HG03135 (cell line): ENCODE measurements around the gene NPAS4.
"Not testable (repeated sequence)": the region's sequence is repeated elsewhere in the genome, so short reads cannot be mapped to it uniquely, and the experiment has no call there.

Experiments
- ATAC-seq: cut with Tn5 transposase; IDR thresholded peaks from one replicate; pipeline ENCODE4 v1.9.1; 2021; ENCODE audit warnings: mild to moderate bottlenecking, moderate library complexity; ENCODE audit not compliant: unreplicated experiment

NPAS4 gene

DNA sequence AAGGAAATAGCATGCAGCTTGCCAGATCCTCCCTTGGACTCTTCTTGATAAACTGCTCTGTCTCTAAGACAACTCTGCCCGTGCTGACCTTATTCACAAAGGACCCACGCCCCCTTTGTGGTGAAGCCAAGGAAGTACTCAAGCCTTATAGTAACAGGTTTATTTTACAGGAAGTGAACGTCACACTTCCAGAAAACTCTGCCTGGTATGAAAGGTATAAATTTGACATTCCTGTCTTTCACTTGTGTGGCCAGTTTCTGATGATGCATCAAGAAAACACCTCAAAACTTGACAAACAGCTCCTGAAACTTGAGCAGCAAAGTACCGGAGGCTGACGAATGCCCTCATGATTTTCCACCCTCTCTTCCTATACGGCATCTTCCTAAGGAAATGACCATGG is 33.4 kb downstream of the NPAS4 start:
- ATAC-seq, result no peak

DNA sequence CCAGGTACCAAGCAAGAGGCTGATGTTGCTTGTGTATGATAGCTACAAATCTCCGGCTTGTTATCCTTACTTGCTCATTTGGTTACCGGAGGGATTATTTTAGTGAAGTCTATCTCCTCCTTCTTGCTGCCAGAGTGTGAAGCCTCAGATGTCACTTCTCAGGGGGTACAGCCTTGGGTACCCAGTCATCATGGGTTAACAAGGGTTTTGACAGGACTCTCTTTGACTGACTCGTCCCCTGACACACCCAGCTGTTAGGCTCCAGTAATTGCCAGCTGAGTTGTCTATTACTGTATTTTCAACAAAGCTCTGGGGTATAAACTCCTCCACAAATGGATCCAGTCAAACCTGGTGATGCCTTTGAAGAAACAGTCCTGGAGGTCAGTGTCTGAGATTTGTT is 34.0 kb downstream of the NPAS4 start:
- ATAC-seq, result no peak

DNA sequence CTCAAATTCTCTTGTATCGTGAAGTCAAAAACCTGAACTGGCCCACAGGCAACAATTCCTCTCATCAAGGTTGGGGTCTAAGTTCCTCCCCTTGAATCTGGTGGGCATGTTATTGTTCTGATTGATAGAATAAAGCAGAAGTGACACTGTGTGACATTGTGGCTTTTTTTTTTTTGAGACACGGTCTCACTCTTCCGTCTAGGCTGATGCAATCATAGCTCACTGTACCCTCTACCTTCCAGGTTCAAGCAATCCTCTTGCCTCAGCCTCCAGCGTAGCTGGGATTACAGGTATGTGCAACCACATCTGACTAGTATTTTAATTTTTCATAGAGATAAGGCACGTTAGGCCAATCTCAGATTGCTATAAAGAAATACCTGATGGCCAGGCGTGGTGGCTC is 37.0 kb downstream of the NPAS4 start:
- ATAC-seq, result no peak

DNA sequence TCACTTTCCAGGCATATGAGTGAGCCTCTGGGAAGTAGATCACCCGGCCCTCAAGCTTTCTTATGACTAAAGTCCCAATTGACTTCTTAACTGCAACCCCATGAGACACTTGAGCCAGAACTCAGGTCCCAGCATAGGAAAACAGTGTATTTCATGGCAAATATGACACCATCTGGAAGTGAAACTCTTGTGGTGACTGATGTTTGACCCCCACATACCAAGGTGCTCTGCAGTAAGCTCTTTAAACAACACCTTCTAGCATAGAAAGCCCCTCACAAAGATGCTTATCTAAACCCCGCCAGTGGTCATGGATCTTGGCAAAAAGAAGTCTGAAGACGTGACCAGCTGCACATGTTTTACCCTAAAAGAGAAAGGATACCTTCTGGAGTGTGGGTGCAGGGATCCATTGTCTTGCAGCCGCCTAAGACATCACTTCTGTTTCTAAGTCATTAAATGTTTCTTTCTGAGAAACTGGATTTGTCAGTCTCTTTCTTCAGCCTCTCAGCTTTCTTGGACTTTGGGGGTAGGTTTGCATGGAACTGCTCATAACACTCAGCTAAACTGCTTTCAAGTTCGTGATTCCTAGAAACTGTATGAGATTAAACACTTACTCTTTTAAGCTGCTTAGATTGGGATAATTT is 38.4 kb downstream of the NPAS4 start:
- no peak for ATAC-seq

DNA sequence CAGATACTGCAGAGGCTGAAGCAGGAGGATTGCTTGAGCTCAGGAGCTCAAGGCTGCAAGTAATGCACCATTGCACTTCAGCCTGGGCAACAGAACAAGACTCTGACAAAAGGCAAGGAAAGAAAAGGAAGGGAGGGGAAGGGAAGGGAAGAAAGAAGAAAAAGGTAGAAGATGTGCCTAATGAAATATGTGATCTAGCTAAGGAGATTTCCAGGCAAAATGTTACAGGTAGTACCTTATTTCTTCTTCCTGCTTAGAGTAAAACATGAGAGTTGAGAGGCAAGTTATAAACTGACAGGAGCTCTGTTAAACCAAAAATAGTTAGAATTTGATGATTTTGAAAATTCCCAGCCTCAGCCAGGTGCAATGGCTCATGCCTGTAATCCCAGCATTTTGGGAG is 41.2 kb downstream of the NPAS4 start:
- ATAC-seq, result no peak

DNA sequence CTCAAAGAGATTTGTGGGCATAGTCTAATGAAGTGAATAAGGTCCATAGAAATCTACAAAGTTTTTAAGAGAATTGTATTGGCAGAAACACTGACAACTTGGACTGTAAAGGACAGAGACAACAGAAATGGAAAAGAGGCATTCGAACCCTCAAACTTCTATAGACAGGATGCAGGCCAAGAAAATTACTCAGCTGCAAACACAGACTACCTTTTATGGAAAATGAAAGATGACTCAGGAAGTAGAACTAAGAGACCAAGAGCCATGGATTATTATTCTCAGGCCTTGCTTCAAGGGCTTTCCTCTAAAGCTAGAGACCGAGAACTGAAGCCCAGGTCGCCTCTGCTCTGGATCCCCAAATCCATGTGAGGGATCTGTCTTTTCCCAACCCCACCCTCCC is 42.1 kb downstream of the NPAS4 start:
- ATAC-seq, result no peak

DNA sequence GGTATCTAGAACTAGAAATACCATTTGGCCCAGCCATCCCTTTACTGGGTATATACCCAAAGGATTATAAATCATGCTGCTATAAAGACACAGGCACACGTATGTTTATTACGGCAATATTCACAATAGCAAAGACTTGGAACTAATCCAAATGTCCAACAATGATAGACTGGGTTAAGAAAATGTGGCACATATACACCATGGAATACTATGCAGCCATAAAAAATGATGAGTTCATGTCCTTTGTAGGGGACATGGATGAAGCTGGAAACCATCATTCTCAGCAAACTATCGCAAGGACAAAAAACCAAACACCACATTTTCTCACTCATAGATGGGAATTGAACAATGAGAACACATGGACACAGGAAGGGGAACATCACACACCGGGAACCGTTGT is 43.3 kb downstream of the NPAS4 start:
- not testable (repeated sequence) for ATAC-seq

DNA sequence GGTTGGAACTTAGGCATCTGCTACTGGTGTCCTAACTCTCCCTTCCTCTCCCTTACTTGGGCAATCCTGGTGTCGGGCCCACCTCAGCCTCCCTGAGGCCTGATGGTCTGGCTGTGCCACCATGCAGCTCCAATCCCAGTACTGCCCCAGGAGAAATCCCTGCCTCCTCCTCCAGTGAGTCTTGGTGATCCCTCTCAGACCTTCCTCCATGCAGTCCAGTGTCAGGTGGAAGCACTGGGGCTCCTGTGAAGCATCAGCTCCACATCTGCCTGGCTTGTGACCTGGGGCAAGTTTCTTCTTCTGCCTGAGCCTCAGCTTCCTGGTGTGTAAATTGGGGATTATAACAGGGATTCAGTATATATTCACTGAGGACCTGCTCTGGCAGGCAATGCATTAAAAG is 44.1 kb downstream of the NPAS4 start:
- no peak for ATAC-seq

DNA sequence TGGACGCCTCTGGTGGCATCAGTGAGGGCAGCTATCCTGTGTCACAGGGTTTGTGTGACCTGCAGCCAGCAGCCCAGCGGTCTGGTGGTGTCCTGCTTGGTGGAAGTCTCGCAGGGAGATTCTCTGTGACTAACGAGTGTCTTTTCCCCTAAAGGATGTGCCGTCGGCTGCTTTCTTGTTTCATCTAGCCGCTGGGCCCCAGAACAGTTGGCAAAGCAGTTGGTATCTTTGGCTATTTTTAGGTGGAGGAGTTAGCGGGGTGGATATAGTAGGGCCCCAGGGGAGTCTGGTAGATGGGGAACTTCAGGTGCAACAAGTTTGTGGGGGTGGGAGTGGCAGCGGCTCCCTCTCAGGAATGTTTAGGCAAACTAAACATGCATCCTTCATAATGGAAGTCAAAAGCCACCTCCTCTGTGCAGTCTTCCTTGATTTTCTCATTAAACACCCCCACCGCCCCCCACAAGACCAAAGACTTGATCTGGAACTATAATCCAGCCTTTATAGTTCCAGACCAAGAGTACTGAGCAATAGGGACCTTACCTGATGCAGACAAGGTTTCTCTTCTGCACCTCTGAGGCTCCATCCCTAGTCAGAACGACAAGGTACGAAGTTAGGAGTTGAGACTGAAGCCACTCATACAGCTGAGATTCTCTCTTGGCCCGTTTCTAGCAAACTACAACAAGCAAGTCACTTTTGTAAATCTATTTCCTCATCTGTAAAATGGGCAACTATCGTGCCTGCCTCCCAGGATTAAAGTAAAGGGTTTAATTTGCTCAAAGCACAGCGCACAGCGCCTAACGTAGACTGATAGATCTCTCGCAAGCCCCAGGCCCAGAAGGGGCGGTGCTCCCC is 44.8 kb downstream of the NPAS4 start:
- no peak for ATAC-seq

DNA sequence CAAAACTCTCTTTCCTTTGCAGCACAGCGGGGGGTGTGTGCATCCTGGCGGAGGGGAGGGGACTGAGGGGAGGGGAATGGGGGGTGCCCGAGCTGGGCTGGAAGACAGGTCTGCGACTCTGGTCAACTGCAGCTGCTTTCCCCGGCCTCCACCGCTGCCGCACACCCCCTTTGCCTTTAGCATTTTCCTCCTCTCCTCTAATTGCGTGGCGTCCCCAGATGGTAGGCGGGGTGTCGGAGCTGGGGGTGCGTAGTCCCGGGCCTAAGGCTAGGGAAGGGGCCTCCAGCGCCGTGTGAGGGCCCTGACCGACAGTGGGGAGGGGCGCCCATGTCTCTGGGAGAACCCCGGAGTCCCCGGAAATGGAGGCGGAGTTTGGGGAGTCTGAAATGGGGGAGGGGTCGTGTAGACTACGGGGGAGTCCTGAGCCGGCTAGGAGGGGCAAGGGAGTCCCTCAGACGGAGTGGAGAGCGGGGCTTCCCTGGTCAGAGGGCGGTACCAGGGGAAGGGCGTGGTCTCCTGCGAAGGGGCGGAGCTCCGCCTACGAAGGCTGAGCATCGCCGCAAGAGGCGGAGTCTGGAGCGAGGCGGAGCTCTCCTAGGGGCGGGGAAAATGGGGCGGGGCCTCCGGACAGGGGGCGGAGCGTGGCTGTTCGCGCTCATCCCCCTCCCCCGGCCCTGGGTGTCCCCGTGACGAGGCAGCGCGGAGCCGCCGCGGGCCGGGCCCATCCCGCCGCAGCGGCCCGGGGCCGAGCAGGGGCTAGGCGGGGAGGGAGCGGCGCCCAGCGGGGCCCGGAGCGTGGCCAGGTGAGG is 45.6 kb downstream of the NPAS4 start, which contains the start of gene PELI3:
PELI3 (plus strand) TSS at position 681 of the 809 bp plus-strand sequence. CDS start 1,224 bp downstream, outside the sequence.
- ATAC-seq, result peak; percentile 77

DNA sequence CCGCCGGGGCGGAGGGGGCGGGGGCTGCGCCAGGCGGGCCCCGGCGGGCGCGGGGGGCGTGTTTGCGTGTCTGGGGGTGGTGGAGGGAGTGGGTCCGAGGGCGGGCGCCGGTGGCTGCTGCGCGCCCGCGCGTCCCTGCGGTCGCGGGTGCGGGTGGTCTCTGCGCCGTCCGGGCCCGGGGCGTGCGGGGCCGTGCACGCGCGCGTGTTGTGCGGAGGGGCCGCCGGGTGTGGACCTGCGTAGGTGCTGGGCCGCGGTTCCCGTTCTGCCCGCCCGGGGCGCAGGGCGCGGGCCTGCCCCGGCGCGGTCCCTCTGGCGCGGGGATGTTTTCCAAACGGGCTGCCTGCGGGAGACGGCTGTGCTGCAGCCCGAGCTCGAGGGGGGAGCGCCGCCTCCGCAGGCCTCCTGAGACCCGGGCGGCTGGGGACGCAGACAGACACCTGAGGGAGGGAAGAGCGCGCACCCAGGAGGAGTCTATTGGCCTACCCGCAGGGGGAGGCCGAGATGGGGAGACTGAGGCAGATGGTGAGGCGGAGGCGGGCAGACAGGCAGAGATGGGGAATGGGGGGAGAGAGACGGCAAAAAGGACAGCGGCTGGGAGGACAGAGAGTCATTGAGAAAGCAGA is 46.3 kb downstream of the NPAS4 start:
- ATAC-seq, result peak; percentile 26

DNA sequence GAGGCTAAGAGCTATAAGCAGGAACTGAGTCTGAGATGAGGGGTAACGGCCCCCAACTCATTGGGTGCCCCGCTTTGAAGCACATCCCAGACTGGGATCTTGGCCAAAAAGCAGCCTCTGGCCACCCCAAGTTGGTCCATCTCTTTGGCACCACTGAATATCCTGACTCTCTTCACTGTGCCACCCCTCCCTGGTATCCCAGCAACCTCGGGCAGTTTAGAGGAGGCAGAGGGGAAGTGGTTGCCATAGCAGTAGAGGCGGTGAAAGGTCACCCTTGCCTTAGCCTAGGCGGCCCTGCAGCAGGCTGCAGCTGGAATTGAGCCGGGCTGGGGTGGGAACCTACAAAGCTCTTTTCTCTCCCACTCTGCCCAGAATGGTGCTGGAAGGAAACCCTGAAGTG is 46.9 kb downstream of the NPAS4 start:
- no peak for ATAC-seq

DNA sequence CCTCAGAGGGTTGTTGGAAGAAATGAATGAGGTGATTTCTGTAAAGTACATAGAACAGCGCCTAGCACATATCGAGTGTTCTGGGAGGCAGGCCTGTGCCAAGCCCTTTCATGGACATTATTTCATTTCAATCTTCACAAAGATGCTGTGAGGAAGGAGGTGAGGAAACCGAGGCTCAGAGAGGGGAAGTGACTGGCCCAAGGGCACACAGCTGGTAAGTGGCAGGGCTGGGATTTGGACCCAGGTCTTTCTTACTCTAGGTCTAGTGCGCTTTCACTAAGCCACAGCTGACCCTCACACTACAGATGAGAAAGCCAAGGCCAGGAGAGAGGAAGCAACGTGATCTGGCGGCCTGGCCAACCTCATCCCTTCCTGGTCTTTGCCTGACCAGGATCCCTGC is 47.9 kb downstream of the NPAS4 start:
- ATAC-seq, result no peak

DNA sequence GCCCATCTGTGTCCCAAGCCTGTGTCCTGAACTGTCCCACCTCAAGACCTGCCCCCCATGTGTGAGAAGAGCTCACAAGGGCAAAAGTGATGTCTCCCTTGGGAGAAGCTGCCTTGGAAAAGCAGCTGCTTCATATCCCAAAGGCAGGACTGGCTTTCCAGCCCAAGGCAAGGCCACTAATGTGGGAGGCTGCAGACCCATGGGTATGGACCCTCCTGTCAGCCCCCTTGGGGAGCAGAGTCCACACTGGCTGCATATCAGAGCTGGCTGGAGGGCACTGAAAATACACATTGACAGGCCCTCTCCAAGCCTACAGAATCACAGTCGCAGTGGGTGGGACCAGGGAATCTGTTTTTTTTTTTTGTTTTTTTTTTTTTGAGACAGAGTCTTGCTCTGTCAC is 48.6 kb downstream of the NPAS4 start:
- no peak for ATAC-seq

DNA sequence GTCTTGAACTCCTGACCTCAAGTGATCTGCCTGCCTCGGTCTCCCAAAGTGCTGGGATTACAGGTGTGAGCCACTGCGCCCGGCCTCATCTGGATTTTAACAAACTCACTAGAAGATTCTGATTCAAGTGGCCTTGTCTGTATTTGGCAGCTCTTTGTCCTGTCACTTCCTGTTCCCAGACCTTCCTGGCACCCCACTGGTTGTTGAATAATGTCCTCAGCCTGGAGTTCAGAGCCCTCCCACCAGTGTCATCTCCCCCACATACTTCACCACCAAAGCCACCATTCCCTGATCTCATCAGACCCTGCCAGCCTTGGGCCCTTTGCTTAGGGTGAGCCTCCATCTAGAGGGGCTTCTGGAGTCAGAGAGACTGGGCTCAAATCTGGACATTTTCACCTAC is 49.2 kb downstream of the NPAS4 start:
- ATAC-seq, result no peak

DNA sequence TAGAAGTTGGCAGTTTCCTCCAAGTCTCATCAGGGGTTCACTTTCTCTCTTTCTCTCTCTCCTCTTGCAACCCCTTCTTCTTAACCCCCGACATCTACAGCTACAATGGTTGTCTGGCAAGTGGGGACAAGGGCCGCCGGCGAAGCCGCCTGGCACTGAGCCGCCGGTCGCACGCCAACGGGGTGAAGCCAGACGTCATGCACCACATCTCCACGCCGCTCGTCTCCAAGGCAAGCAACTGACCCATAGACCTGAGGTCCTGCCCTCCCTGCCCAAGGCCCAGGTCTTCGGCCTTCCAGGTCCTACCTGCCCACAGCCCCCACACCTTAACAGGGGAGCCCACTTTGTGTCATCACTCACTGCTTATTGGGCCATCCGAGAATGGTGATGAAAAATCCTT is 50.3 kb downstream of the NPAS4 start:
- no peak for ATAC-seq

DNA sequence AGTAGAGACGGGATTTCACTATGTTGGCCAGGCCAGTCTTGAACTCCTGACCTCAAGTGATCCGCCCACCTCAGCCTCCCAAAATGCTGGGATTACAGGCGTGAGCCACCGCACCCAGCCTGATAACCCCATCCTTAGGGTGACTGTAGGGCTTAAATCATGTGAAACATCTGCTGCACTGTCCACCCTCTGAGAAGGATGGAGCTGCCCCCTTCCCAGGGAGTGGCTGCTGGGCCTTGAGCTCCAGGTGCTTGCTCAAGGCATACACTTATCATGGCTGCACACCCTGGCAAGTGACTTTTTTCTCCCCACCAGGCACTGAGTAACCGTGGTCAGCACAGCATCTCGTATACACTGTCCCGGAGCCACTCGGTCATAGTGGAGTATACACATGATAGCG is 51.2 kb downstream of the NPAS4 start:
- no peak for ATAC-seq

DNA sequence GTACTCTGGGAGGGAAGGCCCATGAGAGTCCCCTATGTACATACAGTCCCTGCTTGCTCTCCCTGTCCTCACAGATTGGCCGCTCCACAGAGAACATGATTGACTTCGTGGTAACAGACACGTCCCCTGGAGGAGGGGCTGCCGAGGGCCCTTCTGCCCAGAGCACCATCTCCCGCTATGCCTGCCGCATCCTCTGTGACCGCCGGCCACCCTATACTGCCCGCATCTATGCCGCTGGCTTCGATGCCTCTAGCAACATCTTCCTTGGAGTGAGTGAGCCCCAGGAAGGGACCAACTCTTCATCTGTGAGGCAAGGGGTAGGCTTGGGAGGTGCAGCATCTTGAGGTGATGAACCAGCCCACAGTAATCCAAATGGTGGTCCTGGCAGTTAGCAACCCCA is 52.3 kb downstream of the NPAS4 start:
- no peak for ATAC-seq

DNA sequence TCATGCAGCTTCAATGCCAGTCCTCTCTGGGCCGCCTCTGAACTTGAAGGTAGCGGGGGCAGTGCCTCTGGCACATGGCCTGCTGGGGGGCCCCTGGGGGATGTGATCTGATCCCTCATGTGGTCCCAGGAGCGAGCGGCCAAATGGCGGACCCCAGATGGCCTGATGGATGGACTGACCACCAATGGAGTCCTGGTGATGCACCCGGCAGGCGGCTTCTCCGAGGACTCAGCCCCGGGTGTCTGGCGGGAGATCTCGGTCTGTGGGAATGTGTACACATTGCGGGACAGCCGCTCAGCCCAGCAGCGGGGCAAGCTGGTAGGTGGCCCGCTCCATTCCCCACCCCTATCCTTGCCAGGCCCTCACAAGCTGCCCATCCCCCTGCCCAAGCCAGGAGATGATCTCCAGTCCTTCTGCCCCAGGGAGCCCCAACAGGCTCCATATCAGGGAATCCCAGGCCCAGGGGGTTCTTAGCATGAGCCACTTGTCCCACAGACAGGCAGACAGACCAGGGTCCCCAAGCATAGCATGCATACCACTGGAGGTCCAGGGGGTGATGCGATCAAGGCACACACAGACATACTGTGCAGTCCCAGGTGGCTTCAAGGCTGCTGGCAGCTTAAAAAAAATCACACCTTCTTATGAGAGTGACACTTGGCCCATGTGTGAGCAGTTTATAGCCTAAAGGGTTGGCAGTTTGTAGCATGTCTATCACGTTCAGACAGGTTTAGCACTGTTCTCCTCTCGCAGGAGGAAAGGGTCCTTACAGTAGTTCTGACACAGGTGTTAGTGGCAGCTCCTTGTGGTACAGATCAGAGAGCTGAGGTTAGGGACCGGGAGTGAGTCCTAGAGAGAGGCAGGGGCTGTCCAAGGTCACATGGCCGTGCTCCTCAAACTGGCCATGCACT is 53.0 kb downstream of the NPAS4 start:
- ATAC-seq, result no peak
